ENCODE results near the gene UFC1. TPM values are rescaled to one million over a fixed set of nuclear protein-coding genes. Genes with fewer than 3 reads are reported as not detected.

UFC1 gene
- total RNA-seq, 1 donor from 2014 or later = 59.6 TPM

- Histone ChIP-seq H3K4me3 (ENCODE audit: low read depth, low read length) (no peak overlapping the region), H3K36me3 (ENCODE audit: control insufficient read depth, insufficient read depth, low read length) (no peaks in the 10 kb centered on the region), H3K27me3 (ENCODE audit: control insufficient read depth, insufficient read depth, low read length) (peaks cover 2% of the 10 kb centered on the region)
- DNase-seq (ENCODE audit: low read depth) = no peak
- TF ChIP-seq CTCF (IDR thresholded peaks at IDR 0.05; ENCODE audit: insufficient read depth, low read length, poor library complexity, severe bottlenecking) = peak; percentile 93
Observed at GRCh38 chr1:161192476-161193465, 39.0 kb downstream of the UFC1 start.

GRCh38 chr1:161193561-161194235, 39.9 kb downstream of the UFC1 start:
- no peak for TF ChIP-seq CTCF (IDR thresholded peaks at IDR 0.05; ENCODE audit: insufficient read depth, low read length, poor library complexity, severe bottlenecking)

DNA sequence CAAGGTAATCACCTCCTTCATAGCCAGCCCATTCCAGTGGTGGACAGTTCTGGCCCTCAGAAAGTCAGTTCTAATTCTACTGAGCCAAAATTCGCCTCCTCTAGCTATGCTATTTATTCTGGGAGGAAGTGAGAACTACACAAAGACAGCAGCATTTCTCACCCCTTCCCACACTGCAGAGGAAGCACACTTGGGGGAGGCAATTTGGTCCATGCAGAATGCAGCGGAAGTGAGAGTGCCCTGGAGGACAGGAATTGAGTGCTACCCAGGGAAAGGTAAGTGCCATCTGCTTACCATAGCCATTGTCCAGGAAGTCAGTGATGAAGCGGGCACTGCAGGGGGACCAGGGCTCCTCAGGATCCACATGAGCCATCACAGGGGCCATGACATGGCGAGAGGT, 41.4 kb downstream of the UFC1 start:
- no peak for DNase-seq (ENCODE audit: low read depth)
- TF ChIP-seq CTCF (IDR thresholded peaks at IDR 0.05; ENCODE audit: insufficient read depth, low read length, poor library complexity, severe bottlenecking) = no peak
- peaks cover 5% of the 10 kb centered on the region for H3K27me3 ChIP-seq (ENCODE audit: control insufficient read depth, insufficient read depth, low read length)

More at GRCh38 chr1:161193561-161194235, 39.9 kb downstream of the UFC1 start:
- no peak overlapping the region for H3K4me3 ChIP-seq (ENCODE audit: low read depth, low read length)
- no peaks in the 10 kb centered on the region for H3K36me3 ChIP-seq (ENCODE audit: control insufficient read depth, insufficient read depth, low read length)
- H3K27me3 ChIP-seq (ENCODE audit: control insufficient read depth, insufficient read depth, low read length) = peaks cover 5% of the 10 kb centered on the region
- no peak for DNase-seq (ENCODE audit: low read depth)

DNA sequence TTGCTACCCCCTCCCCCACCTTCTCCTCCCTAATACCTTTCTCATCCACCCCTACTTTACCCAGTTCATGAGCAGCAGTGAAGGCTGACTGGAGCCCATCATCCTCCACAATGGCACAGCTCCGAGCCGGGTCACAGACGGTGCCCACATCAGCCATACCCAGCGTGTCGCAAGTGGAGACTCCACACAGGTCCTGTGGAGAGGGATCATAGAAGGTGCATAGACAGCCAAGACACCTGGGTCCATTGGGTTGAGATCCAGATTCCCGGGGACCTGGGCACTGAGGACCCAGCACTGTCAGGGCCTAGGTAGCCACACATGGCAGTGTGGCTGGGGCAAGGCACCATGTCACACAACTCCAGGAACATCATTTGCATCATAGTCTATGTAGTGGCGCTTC, 42.3 kb downstream of the UFC1 start:
- TF ChIP-seq CTCF (IDR thresholded peaks at IDR 0.05; ENCODE audit: insufficient read depth, low read length, poor library complexity, severe bottlenecking) = no peak

More for the DNA sequence above, 41.4 kb downstream of the UFC1 start:
- Histone ChIP-seq H3K4me3 (ENCODE audit: low read depth, low read length) (no peak overlapping the region), H3K36me3 (ENCODE audit: control insufficient read depth, insufficient read depth, low read length) (no peaks in the 10 kb centered on the region)

GRCh38 chr1:161196521-161197451, 43.0 kb downstream of the UFC1 start:
- Histone ChIP-seq H3K36me3 (ENCODE audit: control insufficient read depth, insufficient read depth, low read length) (no peaks in the 10 kb centered on the region), H3K27me3 (ENCODE audit: control insufficient read depth, insufficient read depth, low read length) (peaks cover 3% of the 10 kb centered on the region), H3K4me3 (ENCODE audit: low read depth, low read length) (no peak overlapping the region)
- DNase-seq (ENCODE audit: low read depth) = no peak
- no peak for TF ChIP-seq CTCF (IDR thresholded peaks at IDR 0.05; ENCODE audit: insufficient read depth, low read length, poor library complexity, severe bottlenecking)

More for the DNA sequence above, 42.3 kb downstream of the UFC1 start:
- H3K27me3 ChIP-seq (ENCODE audit: control insufficient read depth, insufficient read depth, low read length) = peaks cover 3% of the 10 kb centered on the region
- no peak for DNase-seq (ENCODE audit: low read depth)
- H3K4me3 ChIP-seq (ENCODE audit: low read depth, low read length) = no peak overlapping the region
- H3K36me3 ChIP-seq (ENCODE audit: control insufficient read depth, insufficient read depth, low read length) = no peaks in the 10 kb centered on the region
